NCI-H2171 (cell line): ENCODE data around the gene LGR4.
"Not testable (repeated sequence)": the region's sequence is repeated elsewhere in the genome, so short reads cannot be mapped to it uniquely, and the experiment has no call there.

Experiments used
- DNase-seq: peaks from one replicate; lab custom pipeline; 2025; lab: John Stamatoyannopoulos, UW

Gene LGR4

GRCh38 chr11:27472398-27473016, at the start of gene LGR4:
TSS of gene LGR4 (minus strand) at chr11:27472790. CDS start at chr11:27472302, 488 bp downstream.
- DNase-seq = peak; percentile 99

- DNase-seq = no peak
Measured at GRCh38 chr11:27520226-27520625, 47.6 kb upstream of the LGR4 start.

GRCh38 chr11:27518518-27518917, 45.9 kb upstream of the LGR4 start:
- DNase-seq = no peak

- DNase-seq = not testable (repeated sequence)
Measured at GRCh38 chr11:27517490-27517889, 44.9 kb upstream of the LGR4 start.

- DNase-seq = no peak
Measured at GRCh38 chr11:27514558-27514957, 42.0 kb upstream of the LGR4 start.

GRCh38 chr11:27514076-27514475, 41.5 kb upstream of the LGR4 start:
- DNase-seq = no peak

GRCh38 chr11:27513389-27513788, 40.8 kb upstream of the LGR4 start:
- no peak for DNase-seq

- DNase-seq = no peak
Measured at GRCh38 chr11:27512238-27512637, 39.6 kb upstream of the LGR4 start.

GRCh38 chr11:27509908-27510307, 37.3 kb upstream of the LGR4 start:
- DNase-seq = no peak

GRCh38 chr11:27507557-27508322, 35.1 kb upstream of the LGR4 start:
- no peak for DNase-seq

- peak; percentile 100 for DNase-seq
Measured at GRCh38 chr11:27506200-27507182, 33.9 kb upstream of the LGR4 start, which contains the start of gene LIN7C. TSS of gene LIN7C (minus strand) at chr11:27506769. CDS start at chr11:27506752, 17 bp downstream.

- no peak for DNase-seq
Measured at GRCh38 chr11:27505781-27506180, 33.2 kb upstream of the LGR4 start.

- DNase-seq = no peak
Measured at GRCh38 chr11:27504205-27504604, 31.6 kb upstream of the LGR4 start.

GRCh38 chr11:27501100-27501499, 28.5 kb upstream of the LGR4 start:
- DNase-seq = no peak

- DNase-seq = no peak
Measured at GRCh38 chr11:27497911-27498310, 25.3 kb upstream of the LGR4 start.

- DNase-seq = peak; percentile 10
Measured at GRCh38 chr11:27497284-27497866, 24.8 kb upstream of the LGR4 start.

- no peak for DNase-seq
Measured at GRCh38 chr11:27496461-27496860, 23.9 kb upstream of the LGR4 start.

- DNase-seq = no peak
Measured at GRCh38 chr11:27495710-27496300, 23.2 kb upstream of the LGR4 start.

- DNase-seq = no peak
Measured at GRCh38 chr11:27489092-27489491, 16.5 kb upstream of the LGR4 start.

- no peak for DNase-seq
Measured at GRCh38 chr11:27487706-27488105, 15.1 kb upstream of the LGR4 start.

- peak; percentile 48 for DNase-seq
Measured at GRCh38 chr11:27485930-27486773, 13.6 kb upstream of the LGR4 start.
